CD4-positive, alpha-beta T cell treated with Interleukin-21 for 1 hour (primary cell): ENCODE measurements around the gene NFE2L3.
"Not testable (repeated sequence)": the region's sequence is repeated elsewhere in the genome, so short reads cannot be mapped to it uniquely, and the experiment has no call there.

Experiments
- DNase-seq: peaks from one replicate; pipeline ENCODE4 v3.0.0-alpha.2; 2020

Gene NFE2L3

GRCh38 chr7:26151953-26152781, at the start of gene NFE2L3:
NFE2L3 (plus strand) TSS chr7:26152198; CDS start chr7:26152499, 301 bp downstream.
- DNase-seq: peak; percentile 87

- no peak for DNase-seq
These were observed 48.4 kb upstream of the NFE2L3 start for GRCh38 chr7:26103596-26103995.

GRCh38 chr7:26105236-26105635, 46.8 kb upstream of the NFE2L3 start:
- DNase-seq: no peak

- DNase-seq: no peak
These were observed 46.1 kb upstream of the NFE2L3 start for GRCh38 chr7:26105931-26106330.

- peak; percentile 18 for DNase-seq
These were observed 39.7 kb upstream of the NFE2L3 start for GRCh38 chr7:26112203-26112740.

- no peak for DNase-seq
These were observed 36.3 kb upstream of the NFE2L3 start for GRCh38 chr7:26115650-26116049.

GRCh38 chr7:26117142-26117807, 34.7 kb upstream of the NFE2L3 start:
- no peak for DNase-seq

- no peak for DNase-seq
These were observed 34.0 kb upstream of the NFE2L3 start for GRCh38 chr7:26117970-26118369.

GRCh38 chr7:26122745-26123144, 29.3 kb upstream of the NFE2L3 start:
- no peak for DNase-seq

- DNase-seq: not testable (repeated sequence)
These were observed 27.2 kb upstream of the NFE2L3 start for GRCh38 chr7:26124775-26125174.

- no peak for DNase-seq
These were observed 24.6 kb upstream of the NFE2L3 start for GRCh38 chr7:26127411-26127810.

GRCh38 chr7:26131056-26131589, 20.9 kb upstream of the NFE2L3 start:
- no peak for DNase-seq

GRCh38 chr7:26135076-26135475, 16.9 kb upstream of the NFE2L3 start:
- DNase-seq: no peak

- DNase-seq: no peak
These were observed 16.4 kb upstream of the NFE2L3 start for GRCh38 chr7:26135551-26135950.

GRCh38 chr7:26136831-26137230, 15.2 kb upstream of the NFE2L3 start:
- DNase-seq: no peak

- no peak for DNase-seq
These were observed 11.6 kb upstream of the NFE2L3 start for GRCh38 chr7:26140380-26140779.

GRCh38 chr7:26141077-26141476, 10.9 kb upstream of the NFE2L3 start:
- no peak for DNase-seq

GRCh38 chr7:26143298-26144048, 8.5 kb upstream of the NFE2L3 start:
- no peak for DNase-seq

- no peak for DNase-seq
These were observed 7.6 kb upstream of the NFE2L3 start for GRCh38 chr7:26144184-26145080.

- no peak for DNase-seq
These were observed 6.8 kb upstream of the NFE2L3 start for GRCh38 chr7:26145238-26145637.

- DNase-seq: no peak
These were observed 5.0 kb upstream of the NFE2L3 start for GRCh38 chr7:26147030-26147429.
